ENCODE data around the gene EYS. TPM values are rescaled to one million over a fixed set of nuclear protein-coding genes. Genes with fewer than 3 reads are reported as not detected.

Gene EYS
- total RNA-seq, 2 experiments from 2014 or later = not detected

DNA sequence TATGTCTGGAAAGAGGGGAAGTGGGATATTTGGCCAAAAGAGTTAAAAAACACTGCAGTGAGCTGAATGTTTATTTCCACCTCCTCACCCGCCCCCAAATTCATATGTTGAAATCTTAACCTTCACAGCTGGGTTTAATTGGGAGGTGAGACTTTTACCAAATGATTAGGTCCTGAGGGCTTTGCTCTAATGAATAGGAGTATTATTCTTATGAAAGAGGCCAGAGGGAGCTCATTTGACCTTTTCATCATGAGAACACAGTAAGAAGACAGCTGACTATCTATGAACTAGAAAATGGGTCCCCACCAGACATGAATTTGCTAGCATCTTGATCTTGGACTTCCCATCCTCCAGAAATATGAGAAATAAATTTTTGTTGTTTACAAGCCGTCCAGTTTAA, 1042.5 kb downstream of the EYS start:
- no peaks in the 10 kb centered on the region for H3K27me3 Mint-ChIP-seq

DNA sequence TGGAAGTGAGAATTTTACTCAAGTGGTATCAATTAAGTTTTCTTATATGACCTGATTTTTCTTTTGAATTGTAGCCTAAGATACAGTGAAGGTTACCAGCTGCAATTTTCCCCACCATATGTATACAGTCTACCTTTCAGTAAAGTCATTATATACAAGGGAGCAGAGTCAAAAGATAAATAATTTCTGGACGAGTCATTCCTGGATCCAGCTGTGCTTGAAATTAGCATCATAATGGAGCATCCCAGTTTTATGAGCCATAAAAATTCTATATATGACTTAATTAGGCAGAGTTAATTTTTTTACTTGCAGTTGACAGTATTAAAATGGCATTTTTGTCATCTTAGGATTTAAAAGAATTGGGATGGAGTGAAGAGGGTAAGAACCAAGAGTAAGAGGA, 1063.0 kb downstream of the EYS start:
- Histone ChIP-seq H3K4me1 (ENCODE audit: insufficient read depth, low read length) (no peaks in the 10 kb centered on the region), H3K36me3 (ENCODE audit: insufficient read depth, low read length) (no peaks in the 10 kb centered on the region), H3K27ac (ENCODE audit: low read depth in 1 of 2, low read length in 2 of 2) (no peak overlapping the region), H3K9me3 (ENCODE audit: control insufficient read depth in 1 of 2, insufficient read depth in 1 of 2, low read length in 2 of 2) (no peaks in the 10 kb centered on the region), H3K4me3 (ENCODE audit: low read length) (no peak overlapping the region), H3K27me3 (ENCODE audit: control insufficient read depth in 1 of 2, insufficient read depth in 2 of 2, low read length in 2 of 2) (no peaks in the 10 kb centered on the region)
- Mint-ChIP-seq H3K36me3 (ENCODE audit: low read depth) (no peaks in the 10 kb centered on the region), H3K9me3 (peaks cover 8% of the 10 kb centered on the region), H3K27ac (no peak overlapping the region), H3K4me1 (ENCODE audit: low read depth) (no peaks in the 10 kb centered on the region), H3K27me3 (no peaks in the 10 kb centered on the region), H3K4me3 (no peak overlapping the region)
- intact Hi-C loops (cut with DNase I, micrococcal nuclease) = no loop called here
- ChIA-PET POLR2A (no interaction called here), CTCF (no interaction called here)
- DNase-seq = no peak
- ATAC-seq (ENCODE audit: poor library complexity) = no peak
- TF ChIP-seq, protein P1, sequence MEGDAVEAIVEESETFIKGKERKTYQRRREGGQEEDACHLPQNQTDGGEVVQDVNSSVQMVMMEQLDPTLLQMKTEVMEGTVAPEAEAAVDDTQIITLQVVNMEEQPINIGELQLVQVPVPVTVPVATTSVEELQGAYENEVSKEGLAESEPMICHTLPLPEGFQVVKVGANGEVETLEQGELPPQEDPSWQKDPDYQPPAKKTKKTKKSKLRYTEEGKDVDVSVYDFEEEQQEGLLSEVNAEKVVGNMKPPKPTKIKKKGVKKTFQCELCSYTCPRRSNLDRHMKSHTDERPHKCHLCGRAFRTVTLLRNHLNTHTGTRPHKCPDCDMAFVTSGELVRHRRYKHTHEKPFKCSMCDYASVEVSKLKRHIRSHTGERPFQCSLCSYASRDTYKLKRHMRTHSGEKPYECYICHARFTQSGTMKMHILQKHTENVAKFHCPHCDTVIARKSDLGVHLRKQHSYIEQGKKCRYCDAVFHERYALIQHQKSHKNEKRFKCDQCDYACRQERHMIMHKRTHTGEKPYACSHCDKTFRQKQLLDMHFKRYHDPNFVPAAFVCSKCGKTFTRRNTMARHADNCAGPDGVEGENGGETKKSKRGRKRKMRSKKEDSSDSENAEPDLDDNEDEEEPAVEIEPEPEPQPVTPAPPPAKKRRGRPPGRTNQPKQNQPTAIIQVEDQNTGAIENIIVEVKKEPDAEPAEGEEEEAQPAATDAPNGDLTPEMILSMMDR (IDR thresholded peaks at IDR 0.05) = no peak

More for the DNA sequence above, 1042.5 kb downstream of the EYS start:
- TF ChIP-seq, protein P1 (IDR thresholded peaks at IDR 0.05) = no peak
- Mint-ChIP-seq H3K36me3 (ENCODE audit: low read depth) (no peaks in the 10 kb centered on the region), H3K4me3 (no peak overlapping the region), H3K9me3 (peaks cover 11% of the 10 kb centered on the region), H3K27ac (no peak overlapping the region), H3K4me1 (ENCODE audit: low read depth) (no peaks in the 10 kb centered on the region)
- intact Hi-C loops (cut with DNase I, micrococcal nuclease) = no loop called here
- ChIA-PET CTCF (no interaction called here), POLR2A (interaction anchor here (0.6 kb wide), 1 partner anchor 160 kb away, joined by 4 read pairs; no protein-coding TSS in a partner anchor)
- DNase-seq (no peak), ATAC-seq (ENCODE audit: poor library complexity) (no peak)
- Histone ChIP-seq H3K9me3 (ENCODE audit: control insufficient read depth in 1 of 2, insufficient read depth in 1 of 2, low read length in 2 of 2) (peaks cover 0 to 5% of the 10 kb centered on the region in 2 experiments), H3K27ac (ENCODE audit: low read depth in 1 of 2, low read length in 2 of 2) (no peak overlapping the region), H3K4me3 (ENCODE audit: low read length) (no peak overlapping the region), H3K4me1 (ENCODE audit: insufficient read depth, low read length) (no peaks in the 10 kb centered on the region), H3K27me3 (ENCODE audit: control insufficient read depth in 1 of 2, insufficient read depth in 2 of 2, low read length in 2 of 2) (no peaks in the 10 kb centered on the region), H3K36me3 (ENCODE audit: insufficient read depth, low read length) (no peaks in the 10 kb centered on the region)

GRCh38 chr6:64630901-64631300, 1076.1 kb downstream of the EYS start:
- Mint-ChIP-seq H3K27me3 (no peaks in the 10 kb centered on the region), H3K36me3 (ENCODE audit: low read depth) (no peaks in the 10 kb centered on the region), H3K4me3 (no peak overlapping the region), H3K4me1 (ENCODE audit: low read depth) (no peaks in the 10 kb centered on the region), H3K27ac (no peak overlapping the region), H3K9me3 (peaks cover 6% of the 10 kb centered on the region)
- DNase-seq = no peak
- Histone ChIP-seq H3K4me1 (ENCODE audit: insufficient read depth, low read length) (no peaks in the 10 kb centered on the region), H3K4me3 (ENCODE audit: low read length) (no peak overlapping the region), H3K27me3 (ENCODE audit: control insufficient read depth in 1 of 2, insufficient read depth in 2 of 2, low read length in 2 of 2) (no peaks in the 10 kb centered on the region), H3K27ac (ENCODE audit: low read depth in 1 of 2, low read length in 2 of 2) (no peak overlapping the region), H3K36me3 (ENCODE audit: insufficient read depth, low read length) (no peaks in the 10 kb centered on the region), H3K9me3 (ENCODE audit: control insufficient read depth in 1 of 2, insufficient read depth in 1 of 2, low read length in 2 of 2) (peaks cover 0 to 6% of the 10 kb centered on the region in 2 experiments)
- TF ChIP-seq, protein P1 (IDR thresholded peaks at IDR 0.05) = no peak
- ATAC-seq (ENCODE audit: poor library complexity) = no peak
- ChIA-PET CTCF (no interaction called here), POLR2A (no interaction called here)
- intact Hi-C loops (cut with DNase I, micrococcal nuclease) = no loop called here
